ENCODE data around the gene CTRB2.

Gene CTRB2

GRCh38 chr16:75222271-75222783, 15.4 kb upstream of the CTRB2 start:
- TF ChIP-seq CTCF (IDR thresholded peaks at IDR 0.05; ENCODE audit: control extremely low read depth, extremely low read depth, low read depth, missing control alignments), result no peak
- ChIA-PET POLR2A (no interaction called here), CTCF (interaction anchor here (10.0 kb wide), 1 partner anchor 23 kb away, joined by 86 read pairs; no protein-coding TSS in a partner anchor)
- DNase-seq (ENCODE audit: extremely low spot score), result no peak

- POLR2A ChIA-PET, result no interaction called here
- CTCF ChIA-PET, result interaction anchor here (1.4 to 10.0 kb wide), 3 partner anchors 20 to 245 kb away, joined by 4 to 86 read pairs (median 5); no protein-coding TSS in a partner anchor
- TF ChIP-seq CTCF (IDR thresholded peaks at IDR 0.05; ENCODE audit: control extremely low read depth, extremely low read depth, low read depth, missing control alignments), result no peak
- no peak for DNase-seq (ENCODE audit: extremely low spot score)
Measured at GRCh38 chr16:75219838-75220237, 12.9 kb upstream of the CTRB2 start.

GRCh38 chr16:75219088-75219487, 12.1 kb upstream of the CTRB2 start:
- CTCF ChIA-PET, result interaction anchor here (1.7 to 10.0 kb wide), 2 partner anchors 19 to 166 kb away, joined by 5 to 86 read pairs; no protein-coding TSS in a partner anchor
- POLR2A ChIA-PET, result no interaction called here

GRCh38 chr16:75218256-75219076, 11.5 kb upstream of the CTRB2 start, which contains the start of gene CTRB1:
Gene CTRB1, plus strand, starts transcription at chr16:75218988. Its CDS starts 20 bp downstream, at chr16:75219008.
- peak; percentile 60 for DNase-seq (ENCODE audit: extremely low spot score)
- ChIA-PET POLR2A (no interaction called here), CTCF (interaction anchor here (1.7 to 10.0 kb wide), 2 partner anchors 19 to 167 kb away, joined by 5 to 86 read pairs; no protein-coding TSS in a partner anchor)
- TF ChIP-seq CTCF (IDR thresholded peaks at IDR 0.05; ENCODE audit: control extremely low read depth, extremely low read depth, low read depth, missing control alignments), result no peak

More at GRCh38 chr16:75219088-75219487, 12.1 kb upstream of the CTRB2 start:
- DNase-seq (ENCODE audit: extremely low spot score), result no peak
- TF ChIP-seq CTCF (IDR thresholded peaks at IDR 0.05; ENCODE audit: control extremely low read depth, extremely low read depth, low read depth, missing control alignments), result no peak

DNA sequence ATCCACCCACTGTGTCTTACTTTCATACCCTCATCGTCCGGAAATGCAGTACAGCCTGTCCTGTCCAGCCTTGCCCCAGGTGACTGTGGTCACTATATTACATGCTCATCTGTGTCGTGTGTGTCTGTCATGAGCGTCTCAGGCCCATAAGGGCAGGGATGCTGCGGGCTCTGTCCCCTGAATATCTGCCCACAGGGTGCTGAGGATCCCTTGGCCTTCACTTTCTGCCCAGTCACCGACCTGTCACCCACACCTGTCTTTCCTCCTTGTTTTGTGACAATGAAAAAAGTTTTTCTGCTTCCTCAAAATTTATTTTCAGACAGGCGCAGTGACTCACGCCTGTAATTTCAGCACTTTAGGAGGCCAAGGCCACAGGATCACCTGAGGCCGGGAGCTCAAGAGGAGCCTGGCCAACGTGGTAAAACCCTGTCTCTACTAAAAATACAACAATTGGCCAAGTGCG, 10.5 kb upstream of the CTRB2 start:
- POLR2A ChIA-PET, result no interaction called here
- DNase-seq (ENCODE audit: extremely low spot score), result no peak
- CTCF ChIA-PET, result interaction anchor here (1.4 to 10.0 kb wide), 2 partner anchors 16 to 18 kb away, joined by 3 to 86 read pairs; no protein-coding TSS in a partner anchor
- no peak for TF ChIP-seq CTCF (IDR thresholded peaks at IDR 0.05; ENCODE audit: control extremely low read depth, extremely low read depth, low read depth, missing control alignments)

- POLR2A ChIA-PET, result no interaction called here
- CTCF ChIA-PET, result interaction anchor here (1.0 to 10.0 kb wide), 4 partner anchors 17 to 300 kb away, joined by 3 to 86 read pairs (median 4); no protein-coding TSS in a partner anchor
- DNase-seq (ENCODE audit: extremely low spot score), result no peak
- no peak for TF ChIP-seq CTCF (IDR thresholded peaks at IDR 0.05; ENCODE audit: control extremely low read depth, extremely low read depth, low read depth, missing control alignments)
Measured at GRCh38 chr16:75216576-75216975, 9.6 kb upstream of the CTRB2 start.
